Cardiac ventricle fibroblast (primary cell): ENCODE measurements around the gene IL4R. TPM values are rescaled to one million over a fixed set of nuclear protein-coding genes. Genes with fewer than 3 reads are reported as not detected.

ENCODE experiments used
- total RNA-seq: library from RNA; depleted of rRNA; stranded (reverse); fragments of >200 nt; gene quantifications from 2 replicates; pipeline ENCODE4 v1.2.3, GENCODE V29; 2015

IL4R gene
- total RNA-seq, result 18.7 and 19.8 TPM in 2 replicates

DNA sequence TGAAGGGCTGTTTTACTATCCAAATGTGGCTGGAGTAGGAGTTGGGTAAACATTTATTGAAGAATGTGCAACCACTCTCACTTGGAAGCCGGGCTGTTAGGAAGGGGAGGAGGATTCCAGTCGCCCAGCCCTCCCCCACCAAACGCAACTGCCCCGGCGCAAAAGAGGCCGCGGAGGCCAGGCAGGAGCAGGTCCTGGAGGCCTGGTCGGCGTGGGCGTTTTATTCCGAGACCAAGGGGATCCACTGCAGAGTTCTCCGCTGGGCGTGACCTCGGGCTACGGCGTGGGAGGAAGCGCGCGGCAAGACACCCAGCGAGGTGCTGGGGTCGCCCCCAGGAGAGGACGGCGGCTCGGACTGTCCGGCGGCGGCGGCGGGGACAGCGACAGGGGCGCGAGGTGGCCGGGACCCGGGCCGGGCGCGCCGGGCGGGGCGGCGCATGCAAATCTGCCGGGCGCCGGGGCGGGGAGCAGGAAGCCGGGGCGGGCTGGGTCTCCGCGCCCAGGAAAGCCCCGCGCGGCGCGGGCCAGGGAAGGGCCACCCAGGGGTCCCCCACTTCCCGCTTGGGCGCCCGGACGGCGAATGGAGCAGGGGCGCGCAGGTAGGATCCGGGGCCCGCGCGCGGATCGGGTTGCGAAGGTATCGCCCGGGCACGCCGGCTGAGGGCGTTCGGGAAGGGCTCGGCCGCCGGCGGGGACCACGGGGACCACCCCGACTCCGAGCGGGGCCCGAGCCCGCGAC is at the start of gene IL4R:
IL4R (plus strand) TSS at position 553 of the 739 bp plus-strand sequence. CDS start 26,230 bp downstream, outside the sequence.

DNA sequence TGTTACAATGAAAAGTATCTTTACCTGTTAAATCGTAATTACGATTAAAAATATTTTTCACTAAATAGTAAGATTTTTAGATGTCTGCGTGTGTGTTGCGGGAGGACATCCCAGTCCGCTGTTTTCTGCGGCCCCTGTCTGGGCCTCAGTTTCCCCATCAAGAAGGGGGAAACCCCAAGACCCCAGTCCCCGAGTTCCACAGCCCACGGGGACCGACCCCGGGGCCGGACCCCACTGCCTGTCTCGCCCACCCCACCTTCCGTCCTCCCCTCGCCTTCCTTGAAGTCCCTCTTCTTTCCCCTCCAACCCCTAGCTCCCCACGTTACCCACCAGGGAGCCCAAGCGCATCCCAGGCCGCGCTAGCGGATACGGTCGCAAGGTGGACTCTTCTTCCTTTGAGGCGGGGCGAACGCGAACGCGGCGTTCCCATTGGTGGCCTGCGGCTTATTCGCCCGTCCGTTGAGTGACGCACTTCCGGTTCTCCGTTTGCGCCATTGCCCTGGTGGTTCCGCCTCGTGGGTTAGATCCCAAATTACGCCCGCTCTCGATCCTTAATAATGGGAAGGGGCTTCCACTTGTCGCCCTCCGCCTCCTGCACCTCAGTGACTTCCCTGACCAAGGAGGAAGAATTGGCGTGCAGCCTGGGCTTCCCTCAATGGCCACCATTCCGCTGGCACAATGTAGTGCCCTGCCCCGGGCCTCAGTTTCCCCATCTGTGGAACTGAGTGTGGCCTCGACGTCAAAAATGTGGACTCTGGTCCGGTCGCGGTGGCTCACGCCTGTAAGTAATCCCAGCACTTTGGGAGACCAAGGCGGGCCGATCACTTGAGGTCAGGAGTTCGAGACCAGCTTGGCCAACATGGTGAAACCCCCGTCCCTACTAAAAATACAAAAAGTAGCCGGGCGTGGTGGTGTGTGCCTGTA is 45.1 kb upstream of the IL4R start, which contains the start of gene NSMCE1:
NSMCE1 (minus strand) TSS at position 397 of the 924 bp plus-strand sequence. CDS start 11,202 bp downstream, outside the sequence.

GRCh38 chr16:27401768-27402568 is 88.2 kb downstream of the IL4R start, which contains the start of gene IL21R:
Gene IL21R, plus strand, starts transcription at chr16:27402174. Its CDS starts 27,898 bp downstream, at chr16:27430072.

Other genes starting within 250 kb of the IL4R start
- gene C16orf82, start 247.0 kb upstream of the IL4R start, total RNA-seq, result not detected in 2 replicates
- 1.9 and 4.4 TPM in 2 replicates for gene KDM8, start 110.4 kb upstream of the IL4R start, total RNA-seq
- gene NSMCE1, start 45.2 kb upstream of the IL4R start, total RNA-seq, result 54.5 and 68.1 TPM in 2 replicates
- 0.05 and 0.25 TPM in 2 replicates for gene IL21R, start 88.2 kb downstream of the IL4R start, total RNA-seq
- 55.9 and 65.9 TPM in 2 replicates for gene GTF3C1, start 235.9 kb downstream of the IL4R start, total RNA-seq
- gene KATNIP, start 236.2 kb downstream of the IL4R start, total RNA-seq, result 8.2 and 11.7 TPM in 2 replicates